GM21737 (cell line): Measurements from ENCODE around the gene CLCA2.

ENCODE experiments used
- ATAC-seq: cut with Tn5 transposase; IDR thresholded peaks from one replicate; pipeline ENCODE4 v1.9.1; 2021; ENCODE audit warnings: mild to moderate bottlenecking, moderate library complexity; ENCODE audit not compliant: unreplicated experiment

CLCA2 gene, protein sequence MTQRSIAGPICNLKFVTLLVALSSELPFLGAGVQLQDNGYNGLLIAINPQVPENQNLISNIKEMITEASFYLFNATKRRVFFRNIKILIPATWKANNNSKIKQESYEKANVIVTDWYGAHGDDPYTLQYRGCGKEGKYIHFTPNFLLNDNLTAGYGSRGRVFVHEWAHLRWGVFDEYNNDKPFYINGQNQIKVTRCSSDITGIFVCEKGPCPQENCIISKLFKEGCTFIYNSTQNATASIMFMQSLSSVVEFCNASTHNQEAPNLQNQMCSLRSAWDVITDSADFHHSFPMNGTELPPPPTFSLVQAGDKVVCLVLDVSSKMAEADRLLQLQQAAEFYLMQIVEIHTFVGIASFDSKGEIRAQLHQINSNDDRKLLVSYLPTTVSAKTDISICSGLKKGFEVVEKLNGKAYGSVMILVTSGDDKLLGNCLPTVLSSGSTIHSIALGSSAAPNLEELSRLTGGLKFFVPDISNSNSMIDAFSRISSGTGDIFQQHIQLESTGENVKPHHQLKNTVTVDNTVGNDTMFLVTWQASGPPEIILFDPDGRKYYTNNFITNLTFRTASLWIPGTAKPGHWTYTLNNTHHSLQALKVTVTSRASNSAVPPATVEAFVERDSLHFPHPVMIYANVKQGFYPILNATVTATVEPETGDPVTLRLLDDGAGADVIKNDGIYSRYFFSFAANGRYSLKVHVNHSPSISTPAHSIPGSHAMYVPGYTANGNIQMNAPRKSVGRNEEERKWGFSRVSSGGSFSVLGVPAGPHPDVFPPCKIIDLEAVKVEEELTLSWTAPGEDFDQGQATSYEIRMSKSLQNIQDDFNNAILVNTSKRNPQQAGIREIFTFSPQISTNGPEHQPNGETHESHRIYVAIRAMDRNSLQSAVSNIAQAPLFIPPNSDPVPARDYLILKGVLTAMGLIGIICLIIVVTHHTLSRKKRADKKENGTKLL

DNA sequence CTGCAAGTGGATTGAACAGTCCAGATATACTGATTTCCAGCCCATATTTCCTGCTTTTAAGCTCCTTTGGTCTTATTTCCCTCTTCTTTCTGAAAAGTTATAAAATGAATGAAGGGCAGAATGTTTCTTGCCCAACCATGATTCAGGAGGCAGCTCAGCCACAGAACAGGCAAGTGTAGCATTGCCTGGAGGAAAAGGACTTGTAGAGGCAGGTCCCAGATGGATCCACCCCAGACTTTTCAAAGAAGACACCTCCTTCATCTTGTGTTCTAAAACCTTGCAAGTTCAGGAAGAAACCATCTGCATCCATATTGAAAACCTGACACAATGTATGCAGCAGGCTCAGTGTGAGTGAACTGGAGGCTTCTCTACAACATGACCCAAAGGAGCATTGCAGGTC is at the start of gene CLCA2:
CLCA2 (plus strand) TSS at position 299 of the 400 bp plus-strand sequence; CDS start at position 376, 77 bp downstream.
- ATAC-seq = no peak

DNA sequence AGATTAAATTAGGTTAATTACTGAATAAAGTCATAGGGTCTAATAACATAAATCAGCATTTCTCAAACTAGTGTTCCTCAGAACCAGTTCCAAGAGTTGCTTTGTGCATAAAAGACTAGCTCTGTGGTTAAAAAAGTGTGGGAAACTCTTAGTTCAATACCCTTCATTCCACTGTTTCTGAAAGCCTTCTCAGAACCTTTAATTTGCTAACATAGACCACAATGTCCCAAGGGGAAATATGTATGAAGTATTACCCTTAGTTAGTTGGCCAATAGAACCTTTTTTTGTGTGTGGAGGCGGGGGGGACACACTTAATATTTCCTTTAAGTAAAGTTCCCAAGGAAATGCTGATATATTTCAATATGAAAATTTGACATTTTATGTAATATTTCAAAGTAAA is 48.3 kb upstream of the CLCA2 start:
- ATAC-seq = no peak

DNA sequence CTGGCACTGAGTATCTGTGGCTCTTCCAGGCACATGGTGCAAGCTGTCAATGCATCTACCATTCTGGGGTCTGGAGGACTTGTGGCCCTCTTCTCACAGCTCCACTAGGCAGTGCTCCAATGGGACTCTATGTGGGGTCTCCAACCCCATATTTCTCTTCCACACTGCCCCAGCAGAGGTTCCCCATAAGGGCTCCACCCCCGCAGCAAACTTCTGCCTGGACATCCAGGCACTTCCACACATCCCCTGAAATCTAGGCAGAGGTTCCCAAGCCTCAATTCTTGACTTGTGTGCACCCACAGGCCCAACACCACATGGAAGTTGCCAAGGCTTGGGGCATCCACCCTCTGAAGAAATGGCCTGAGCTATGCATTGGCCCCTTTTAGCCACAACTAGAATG is 46.6 kb upstream of the CLCA2 start:
- ATAC-seq = no peak

DNA sequence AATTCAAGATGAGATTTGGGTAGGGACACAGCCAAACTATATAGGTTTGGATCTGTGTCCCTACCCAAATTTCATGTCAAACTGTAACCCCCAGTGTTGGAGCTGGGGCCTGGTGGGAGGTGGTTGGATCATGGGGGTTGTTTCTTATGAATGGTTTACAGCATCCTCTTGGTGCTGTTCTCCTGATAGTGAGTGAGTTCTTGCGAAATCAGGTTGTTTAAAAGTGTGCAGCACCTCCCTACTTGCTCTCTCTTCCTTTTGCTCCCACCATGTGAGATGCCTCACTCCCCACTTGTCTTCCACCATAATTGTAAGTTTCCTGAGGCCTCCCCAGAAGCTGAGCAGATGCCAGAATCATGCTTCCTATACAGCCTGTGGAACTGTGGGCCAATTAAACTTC is 45.2 kb upstream of the CLCA2 start:
- ATAC-seq = no peak

DNA sequence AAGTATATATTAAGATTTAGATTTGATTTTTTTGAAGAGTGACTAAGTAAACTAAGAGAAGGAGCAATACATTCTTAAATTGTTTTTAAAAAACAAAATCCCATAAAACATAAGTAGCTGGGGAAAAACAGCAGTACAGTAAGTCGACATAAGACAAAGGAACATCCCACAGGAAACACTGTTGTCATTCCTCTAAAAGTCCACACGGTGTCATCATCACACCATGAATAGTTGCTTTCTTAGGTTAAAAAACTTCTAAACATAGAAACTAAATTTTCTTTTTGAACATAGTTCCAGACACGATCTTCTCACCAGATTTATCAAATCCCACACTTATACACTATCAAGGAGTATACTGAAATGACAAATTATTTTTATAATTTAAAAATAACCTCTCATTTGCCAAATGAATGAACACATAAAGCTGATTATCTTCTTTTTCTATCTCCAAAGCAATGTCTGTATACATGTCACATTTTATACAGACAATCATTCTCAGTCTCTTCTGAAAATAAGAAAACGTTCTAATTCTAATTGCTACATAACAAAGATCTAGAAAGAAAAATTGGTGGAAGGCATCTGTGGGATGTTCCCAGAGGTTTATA is 43.6 kb upstream of the CLCA2 start:
- ATAC-seq = peak; percentile 81

DNA sequence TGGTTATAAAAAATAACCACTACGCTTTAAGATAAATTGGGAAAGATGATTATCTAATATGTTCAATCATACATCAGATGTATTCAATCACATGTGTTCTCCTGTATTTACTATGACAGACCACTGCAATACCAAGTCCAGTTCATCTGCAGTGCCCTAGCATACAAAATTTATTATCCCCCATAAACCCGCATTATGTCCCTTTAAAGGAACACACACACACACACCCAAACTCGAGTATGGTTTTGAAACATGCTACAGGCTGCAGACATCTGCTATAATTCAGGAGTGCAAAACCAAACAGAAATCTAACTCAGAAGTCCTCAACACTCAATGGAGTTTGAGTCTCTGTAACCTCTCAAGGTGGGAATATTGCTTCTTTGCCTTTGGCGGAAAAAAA is 42.7 kb upstream of the CLCA2 start:
- ATAC-seq = no peak

DNA sequence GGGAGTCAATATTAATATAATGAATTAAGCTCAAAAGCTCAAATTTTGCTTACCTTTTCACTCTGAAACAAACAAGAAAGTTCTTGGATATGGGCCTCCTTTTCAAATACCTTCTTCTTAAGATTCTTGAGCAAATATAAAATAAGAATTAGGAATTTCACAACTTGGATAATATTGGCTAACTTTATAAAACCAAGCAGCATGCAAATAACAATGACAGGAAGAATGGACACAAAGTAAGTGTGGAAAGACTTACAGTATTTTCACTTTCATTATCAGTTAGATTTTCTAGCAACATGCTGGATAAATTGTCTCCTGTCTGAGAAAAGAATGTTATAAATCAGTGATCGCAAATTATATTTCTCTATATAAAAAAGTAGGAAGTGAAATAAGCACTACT is 41.1 kb upstream of the CLCA2 start:
- peak; percentile 56 for ATAC-seq

DNA sequence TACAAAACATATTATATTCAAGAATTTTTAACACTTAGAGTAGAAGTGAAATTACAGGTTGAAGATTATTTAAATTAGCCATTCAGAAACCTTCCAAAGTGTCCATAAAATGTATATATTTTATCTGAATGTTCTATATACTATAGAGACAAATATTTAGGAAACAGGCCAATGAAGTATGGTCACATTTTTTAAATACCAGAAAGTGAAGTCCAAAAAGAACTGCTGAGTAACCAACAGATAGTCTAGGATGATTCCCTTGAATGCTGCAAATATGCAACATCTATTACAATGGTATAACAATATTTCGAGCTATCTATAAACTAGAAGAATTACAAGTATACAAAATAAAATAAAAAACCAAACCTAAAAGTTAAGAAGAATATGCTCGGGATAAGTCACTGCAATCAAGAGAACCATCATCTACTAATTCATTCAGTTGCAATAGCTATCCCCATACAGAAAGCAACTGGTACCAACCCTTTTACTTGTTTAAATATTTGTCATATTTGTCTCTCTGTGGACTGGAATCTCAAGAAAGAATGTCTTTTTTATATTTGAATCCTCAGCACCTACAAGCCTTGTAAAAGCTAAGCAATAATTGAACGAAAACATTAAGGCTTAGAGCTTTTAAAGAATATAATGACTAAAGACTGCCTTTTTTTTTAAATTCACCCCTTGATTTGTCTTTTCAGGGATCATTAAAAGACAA is 35.9 kb upstream of the CLCA2 start:
- ATAC-seq = no peak

DNA sequence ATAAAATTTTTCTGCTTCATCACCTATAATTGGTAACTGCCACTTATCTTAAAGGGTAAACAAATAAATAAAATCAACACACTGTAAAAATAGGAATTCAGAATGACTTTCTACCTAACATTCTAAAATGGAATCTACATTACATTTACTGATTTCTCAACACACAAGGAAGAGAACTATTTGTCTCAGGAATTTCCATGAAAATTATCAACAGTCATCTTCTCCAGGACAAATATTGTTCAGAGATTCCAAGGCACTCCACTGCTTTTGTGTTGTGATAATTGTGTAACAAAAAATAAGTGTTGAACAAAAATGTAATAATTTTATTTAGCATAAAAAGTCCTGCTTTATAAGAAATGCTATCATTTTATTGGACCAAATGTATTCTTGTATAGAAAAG is 35.2 kb upstream of the CLCA2 start:
- ATAC-seq = no peak

DNA sequence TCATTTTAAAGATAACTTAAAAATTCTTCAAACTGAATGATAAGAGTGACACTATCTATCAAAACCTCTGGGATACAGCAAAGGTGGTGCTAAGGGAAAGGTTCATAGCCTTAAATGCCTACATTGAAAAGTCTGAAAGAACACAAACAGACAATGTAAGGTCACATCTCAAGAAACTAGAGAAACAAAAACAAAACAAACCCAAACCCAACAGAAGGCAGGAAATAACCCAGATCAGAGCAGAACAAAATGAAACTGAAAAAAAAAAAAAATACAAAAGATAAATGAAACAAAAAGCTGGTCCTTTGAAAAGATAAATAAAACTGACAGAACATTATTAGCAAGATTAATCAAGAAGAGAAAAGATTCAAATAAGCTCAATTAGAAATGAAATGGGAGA is 34.7 kb upstream of the CLCA2 start:
- ATAC-seq = peak; percentile 79

DNA sequence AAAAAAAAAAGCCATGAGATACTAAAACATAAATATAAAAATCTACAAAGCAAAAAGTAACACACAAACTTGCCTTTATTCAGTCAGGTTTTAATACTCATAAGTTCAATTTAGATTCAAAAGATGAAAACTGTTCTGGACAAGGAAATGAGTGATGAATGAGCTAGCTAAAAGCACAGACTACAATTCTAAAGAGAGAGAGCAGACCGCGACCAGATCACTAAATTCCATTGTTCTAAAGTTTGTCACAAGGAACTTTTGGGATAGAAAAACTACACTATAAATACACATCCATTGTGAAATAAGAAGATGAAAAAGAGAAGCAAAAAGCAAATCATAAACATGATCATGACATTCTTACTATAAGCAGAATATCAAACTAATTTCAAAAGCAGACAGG is 29.6 kb upstream of the CLCA2 start:
- ATAC-seq = no peak

DNA sequence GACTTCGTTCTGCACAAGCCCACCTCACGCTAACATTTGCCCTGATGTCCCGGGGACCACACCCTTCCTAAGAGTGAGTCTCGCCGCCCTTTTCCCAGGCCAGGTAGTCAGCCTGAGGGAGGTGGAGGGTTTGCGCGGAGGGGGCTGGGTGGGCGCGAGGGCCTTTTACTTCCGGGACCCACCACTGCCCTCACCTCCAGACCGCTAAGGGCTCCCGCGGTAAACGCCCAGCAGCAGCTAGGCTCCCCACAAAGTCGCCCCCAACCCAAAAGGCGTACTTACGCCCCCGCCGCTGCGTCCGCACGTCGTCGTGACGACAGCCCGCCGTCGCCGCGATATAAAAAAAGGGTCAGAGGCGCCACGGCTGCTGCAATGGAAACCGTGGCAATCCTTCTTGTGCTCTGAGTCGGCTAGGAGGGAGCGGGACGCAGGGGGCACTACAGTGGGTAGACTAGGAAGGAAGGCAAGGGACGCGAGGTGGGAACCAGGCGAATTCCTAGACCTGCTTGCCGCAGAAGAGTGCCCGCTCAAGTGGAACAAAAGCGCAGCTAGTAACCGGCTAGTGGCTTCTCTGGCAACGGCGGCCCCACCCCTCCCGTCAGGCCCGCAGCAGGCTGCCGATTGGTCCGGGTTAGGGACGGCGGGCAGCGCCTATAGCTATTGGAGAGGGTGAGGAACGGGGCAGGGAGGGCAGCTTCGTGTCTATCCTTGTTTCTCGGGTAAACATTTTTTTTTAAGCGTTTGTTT is 28.0 kb upstream of the CLCA2 start, which contains the start of gene ODF2L:
ODF2L (minus strand) TSS at position 573 of the 747 bp plus-strand sequence. CDS start 9,296 bp downstream, outside the sequence.
- ATAC-seq = peak; percentile 100

DNA sequence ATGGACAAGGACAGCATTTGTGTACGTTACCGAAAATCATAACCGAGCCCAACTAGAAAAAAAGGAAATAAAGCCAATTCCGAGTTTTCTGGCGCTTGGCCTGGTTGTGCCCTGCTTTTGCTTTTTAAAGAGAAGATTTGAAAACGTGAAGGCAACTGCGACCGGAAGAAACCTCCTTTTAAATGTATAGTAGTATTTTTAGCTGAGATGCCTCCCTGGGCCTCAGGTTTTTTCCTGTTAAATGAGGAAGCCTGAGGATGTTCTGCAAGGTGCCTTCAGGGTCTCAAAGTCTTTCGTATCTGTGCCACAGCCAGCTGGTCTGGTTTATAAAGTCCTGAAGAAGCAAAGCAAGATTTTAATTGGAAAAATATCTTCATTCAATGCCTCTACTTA is 27.5 kb upstream of the CLCA2 start:
- peak; percentile 18 for ATAC-seq

DNA sequence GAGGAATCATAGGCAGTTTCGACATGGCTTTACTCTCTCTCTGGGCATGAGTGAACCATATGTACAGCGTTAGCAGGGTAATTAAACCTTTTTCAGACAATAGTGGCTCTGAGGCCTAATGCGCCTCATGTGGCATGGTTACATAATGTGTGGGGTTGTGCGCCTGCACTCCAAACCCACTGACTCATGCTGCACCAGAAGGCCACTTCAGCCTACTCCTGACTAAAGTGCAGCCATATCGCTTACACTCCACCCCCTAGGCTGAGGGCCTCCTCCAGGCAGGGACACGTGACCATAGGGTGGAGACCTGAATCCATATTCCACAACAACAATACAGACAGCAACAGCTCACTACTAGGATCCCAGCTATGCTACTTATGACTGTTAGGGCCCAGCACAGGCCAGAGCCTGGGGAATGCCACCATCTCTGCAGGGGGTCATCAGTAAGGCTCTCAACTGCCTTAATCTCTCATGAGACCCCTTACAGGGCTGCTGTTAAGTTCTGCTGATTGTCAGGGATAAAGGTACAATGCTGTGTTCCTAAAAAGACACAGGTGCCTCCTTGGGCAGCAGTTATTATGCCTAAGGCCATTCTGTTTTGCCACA is 14.5 kb upstream of the CLCA2 start:
- ATAC-seq = no peak

DNA sequence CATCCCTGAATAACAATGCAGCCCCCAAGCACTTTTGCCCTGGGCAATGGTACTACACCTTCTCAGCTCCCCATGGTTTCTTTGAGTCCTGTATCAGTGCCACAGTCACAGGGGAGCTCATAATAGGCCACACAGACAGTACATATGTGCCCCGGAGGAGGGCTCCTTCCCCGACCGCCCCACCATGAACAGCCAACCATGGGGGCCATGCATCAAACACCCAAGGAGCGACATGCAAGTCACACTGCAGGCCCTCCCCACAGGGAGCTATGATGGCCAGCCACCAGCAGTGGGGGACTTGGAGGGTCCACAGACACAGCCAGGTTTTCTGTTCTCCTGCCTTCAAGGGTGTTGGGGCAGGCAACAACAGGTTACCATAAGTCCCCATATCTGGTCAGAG is 13.1 kb upstream of the CLCA2 start:
- ATAC-seq = no peak

DNA sequence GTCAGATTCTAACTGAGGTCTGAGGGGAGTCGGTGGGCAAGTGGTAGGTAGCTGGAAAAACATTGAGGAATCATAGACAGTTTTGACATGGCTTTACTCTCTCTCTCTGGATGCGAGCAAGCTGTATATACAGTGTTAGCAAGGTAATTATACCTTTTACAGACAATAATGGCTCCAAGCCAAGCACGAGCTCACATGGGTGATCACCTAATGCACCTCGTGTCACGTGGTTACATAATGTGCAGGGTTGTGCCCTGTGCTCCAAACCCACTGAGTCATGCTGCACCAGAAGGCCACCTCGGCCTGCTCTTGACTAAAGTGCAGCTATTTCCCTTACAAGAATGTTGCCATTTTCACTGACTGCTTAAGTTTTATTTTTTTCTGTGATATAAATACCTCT is 7.6 kb upstream of the CLCA2 start:
- no peak for ATAC-seq

DNA sequence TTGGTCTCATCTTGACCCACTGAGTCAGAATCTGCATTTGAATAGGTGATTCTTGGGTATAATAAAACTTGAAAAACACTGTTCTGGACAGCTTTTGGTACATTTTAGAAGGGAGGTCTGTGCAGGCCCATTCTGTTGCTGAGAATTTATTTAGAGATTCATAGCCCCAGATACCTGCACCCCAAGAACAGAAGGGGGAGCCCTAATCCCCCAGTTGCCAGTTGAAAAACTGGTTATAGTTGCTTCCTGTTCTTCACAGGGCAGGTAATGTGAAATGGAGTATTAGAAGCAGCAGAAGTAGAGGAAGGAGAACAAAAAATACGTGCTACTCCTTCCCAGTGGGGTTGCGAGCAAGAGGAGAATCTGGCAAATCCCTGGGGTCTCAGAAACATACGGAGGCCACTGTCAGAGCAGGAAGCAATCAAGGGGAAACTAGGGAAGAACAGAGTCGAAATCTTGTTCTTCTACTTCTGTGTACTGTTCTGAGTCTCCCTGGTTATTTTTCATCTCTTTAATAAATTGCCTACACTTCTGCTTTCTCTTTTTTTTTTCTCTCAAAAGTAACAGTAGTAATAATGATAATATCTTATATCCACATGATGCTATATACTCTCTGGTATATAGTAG is 4.6 kb upstream of the CLCA2 start:
- peak; percentile 71 for ATAC-seq

DNA sequence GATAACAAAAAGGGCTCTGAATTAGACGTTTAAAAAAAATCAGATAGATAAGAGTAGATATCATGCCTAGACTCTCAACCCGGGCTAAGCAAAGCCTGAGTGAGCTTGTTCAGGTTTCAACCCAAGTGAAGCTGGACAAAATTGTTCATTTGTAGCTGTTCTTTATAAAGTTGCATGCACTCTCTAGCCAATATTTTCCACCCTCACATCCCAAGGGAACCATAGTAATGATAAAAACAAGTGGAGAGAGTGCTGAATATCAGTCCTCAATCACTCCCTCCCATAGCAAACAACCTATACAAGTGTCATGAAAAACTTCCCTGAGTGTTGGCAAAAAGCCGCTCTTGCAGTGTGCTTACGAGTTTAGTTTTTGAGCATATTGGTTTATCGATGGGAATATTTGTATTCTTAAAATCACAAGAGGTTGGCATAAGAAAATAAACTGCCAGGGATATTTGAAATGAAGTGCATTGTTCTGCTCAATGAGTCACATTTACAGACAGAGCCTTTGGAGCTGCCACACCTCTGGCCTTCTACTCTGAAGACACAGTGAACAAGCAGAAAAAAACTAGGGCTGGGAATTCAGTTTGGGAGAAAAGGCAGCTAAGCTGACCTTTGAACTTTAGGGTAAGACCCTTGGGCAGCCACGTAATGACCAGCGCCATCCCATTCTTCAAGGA is 2.2 kb upstream of the CLCA2 start:
- no peak for ATAC-seq

DNA sequence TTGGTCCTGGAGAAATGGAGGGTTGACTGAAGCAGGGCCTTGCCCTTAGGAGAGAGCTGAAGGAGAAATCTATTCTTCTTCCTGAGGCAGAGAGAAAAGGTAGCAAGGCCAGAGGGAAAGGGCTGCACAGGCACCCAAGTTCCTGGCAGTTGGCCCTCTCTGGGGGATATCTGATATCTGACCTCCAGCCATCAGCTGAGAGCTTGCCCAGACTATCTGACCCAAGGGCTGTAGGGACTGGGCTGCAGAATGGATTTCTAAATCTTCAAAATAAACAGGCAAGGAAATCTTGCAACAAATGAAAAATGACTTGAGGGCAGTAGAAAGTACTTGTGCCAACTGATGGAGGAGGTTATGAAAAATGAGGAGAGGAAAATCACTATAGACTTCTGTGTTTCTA is 498 bp upstream of the CLCA2 start:
- ATAC-seq = no peak
